ENCODE results near the gene PRXL2B. TPM values are rescaled to one million over a fixed set of nuclear protein-coding genes. Genes with fewer than 3 reads are reported as not detected.

The PRXL2B gene
- total RNA-seq = 10 to 100 TPM; 20.9 to 25.1 TPM
- polyA plus RNA-seq (ENCODE audit: insufficient read depth, low read depth, low replicate concordance) = 16.5 TPM
- long read RNA-seq, donor 1, partial matches to known transcripts = 5 of 14 reads
- long read RNA-seq, donor 1, other reads (novel, unspliced or antisense) = 0 of 14 reads
- long read RNA-seq, donor 2, partial matches to known transcripts = 0 of 6 reads
- long read RNA-seq, donor 2, other reads (novel, unspliced or antisense) = 0 of 6 reads

- 1 to 3% methylated on average over 39 to 95 of the region's 107 CpGs for WGBS, 2 donors
- intact Hi-C loops (cut with DNase I; ENCODE audit: low total_unique reads) = no loop called here
Measured at GRCh38 chr1:2586154-2587070, at the start of gene PRXL2B. Gene PRXL2B, plus strand, starts transcription at chr1:2586777. Its CDS starts 109 bp downstream, at chr1:2586886.

GRCh38 chr1:2537784-2538115, 48.8 kb upstream of the PRXL2B start:
- DNase-seq = no peak
- Histone ChIP-seq H3K36me3 (ENCODE audit: low read depth, missing control alignments) (no peaks in the 10 kb centered on the region), H3K4me3 (no peak overlapping the region), H3K27me3 (no peaks in the 10 kb centered on the region), H3K4me1 (peaks cover 5% of the 10 kb centered on the region), H3K27ac (no peak overlapping the region), H3K9me3 (no peaks in the 10 kb centered on the region)
- intact Hi-C loops (cut with DNase I; ENCODE audit: low total_unique reads) = no loop called here
- WGBS, 2 donors = 69 to 88% methylated on average over 3 to 9 of the region's 9 CpGs
- TF ChIP-seq CTCF (IDR thresholded peaks at IDR 0.05) = no peak
- TF ChIP-seq POLR2A (IDR thresholded peaks at IDR 0.05) = no peak

More at GRCh38 chr1:2586154-2587070, at the start of gene PRXL2B:
- DNase-seq = peak; percentile 99
- Histone ChIP-seq H3K36me3 (ENCODE audit: low read depth, missing control alignments) (no peaks in the 10 kb centered on the region), H3K4me3 (peak within 1 kb of the TSS; percentile 86 to 92), H3K27me3 (no peaks in the 10 kb centered on the region), H3K27ac (peak within 1 kb of the TSS; percentile 97), H3K4me1 (peaks cover 14% of the 10 kb centered on the region), H3K9me3 (no peaks in the 10 kb centered on the region)
- TF ChIP-seq POLR2A (IDR thresholded peaks at IDR 0.05) (peak; percentile 84), CTCF (IDR thresholded peaks at IDR 0.05) (peak in 1 of 3 experiments; percentile 13)

GRCh38 chr1:2538376-2538775, 48.2 kb upstream of the PRXL2B start:
- Histone ChIP-seq H3K4me3 (no peak overlapping the region), H3K27ac (no peak overlapping the region), H3K4me1 (peaks cover 5% of the 10 kb centered on the region), H3K9me3 (no peaks in the 10 kb centered on the region), H3K27me3 (no peaks in the 10 kb centered on the region), H3K36me3 (ENCODE audit: low read depth, missing control alignments) (no peaks in the 10 kb centered on the region)
- WGBS, 2 donors = 60 to 80% methylated on average over 1 to 4 of the region's 4 CpGs
- TF ChIP-seq POLR2A (IDR thresholded peaks at IDR 0.05) (no peak), CTCF (IDR thresholded peaks at IDR 0.05) (no peak)
- intact Hi-C loops (cut with DNase I; ENCODE audit: low total_unique reads) = no loop called here
- no peak for DNase-seq

GRCh38 chr1:2538872-2539271, 47.7 kb upstream of the PRXL2B start:
- Histone ChIP-seq H3K4me3 (no peak overlapping the region), H3K27me3 (no peaks in the 10 kb centered on the region), H3K9me3 (no peaks in the 10 kb centered on the region), H3K27ac (no peak overlapping the region), H3K36me3 (ENCODE audit: low read depth, missing control alignments) (no peaks in the 10 kb centered on the region), H3K4me1 (peaks cover 10% of the 10 kb centered on the region)
- no peak for TF ChIP-seq CTCF (IDR thresholded peaks at IDR 0.05)
- TF ChIP-seq POLR2A (IDR thresholded peaks at IDR 0.05) = no peak
- WGBS, 2 donors = 94 to 95% methylated on average over 4 to 8 of the region's 8 CpGs
- no peak for DNase-seq
- intact Hi-C loops (cut with DNase I; ENCODE audit: low total_unique reads) = no loop called here
